K562 (cell line): ENCODE data around the gene HYAL3. TPM values are rescaled to one million over a fixed set of nuclear protein-coding genes. Genes with fewer than 3 reads are reported as not detected.

Source experiments
- ATAC-seq: fragments of 200-7000 bp; cut with Tn5 transposase; 3 replicates; pipeline ENCODE4 v1.9.1; 2020; ENCODE audit warnings: moderate library complexity
- BruUV-seq: library from RNA; stranded (reverse); fragments of 400-500 nt; replicated peaks from 2 replicates; lab custom pipeline; 2021; lab: Mats Ljungman, UMichigan
- CTCF ChIA-PET: fragments of 300-600 bp; formaldehyde crosslinking; extraction: SDS; loops from one replicate; lab custom pipeline; 2021; ENCODE audit warnings: low intra/inter-chr PET ratio; lab: Yijun Ruan, JAX
- POLR2A ChIA-PET: fragments of 300-600, 350-650 bp; sonication (Branson Sonifier 250); formaldehyde crosslinking; extraction: SDS; loops from one replicate; lab custom pipeline; 2021; ENCODE audit warnings: antibody characterized with exemption, inconsistent platforms; lab: Yijun Ruan, JAX
- DNase-seq, 4 experiments: peaks; one replicate each; pipeline versions ENCODE4 v3.0.0 to v3.0.0-alpha.2; 2011 to 2018; ENCODE audit warnings: low spot score in 3 of 4, mixed read lengths in 3 of 4; ENCODE audit errors: extremely low read depth in 1 of 4
- FAIRE-seq: peaks from 2 replicates; lab custom pipeline; 2011; peaks lifted over from hg19 to GRCh38; lab: Jason Lieb, UNC
- H2AFZ ChIP-seq: 2 replicates; pipeline ENCODE4 v1.6.0; 2011; ENCODE audit warnings: low read depth, low read length, control low read depth, inconsistent platforms
- H3K27ac ChIP-seq: fragments of 200-600 bp; 3 replicates; pipeline ENCODE4 v1.8.0; 2011; ENCODE audit warnings: low read depth, mild to moderate bottlenecking, control low read depth, inconsistent platforms, low read length, moderate library complexity, mixed read lengths; ENCODE audit errors: extremely low read depth
- H3K27me3 ChIP-seq, 2 experiments: fragments of 300-600 bp in 1 of 2; 2 replicates in 1 of 2; 3 replicates in 1 of 2; pipeline versions ENCODE4 v1.6.0 to v1.8.0; 2011; ENCODE audit warnings: inconsistent platforms in 2 of 2, low read length in 2 of 2, mild to moderate bottlenecking in 1 of 2, mixed read lengths in 1 of 2, moderate library complexity in 1 of 2; ENCODE audit not compliant: control insufficient read depth in 2 of 2, insufficient read depth in 2 of 2
- H3K36me3 ChIP-seq: fragments of 300-600 bp; 3 replicates; pipeline ENCODE4 v1.8.0; 2011; ENCODE audit warnings: mild to moderate bottlenecking, low read length, inconsistent platforms; ENCODE audit not compliant: control insufficient read depth, insufficient read depth
- H3K4me1 ChIP-seq, 2 experiments: fragments of 200-600 bp in 1 of 2; replicated peaks in 1 of 2; 2 replicates in 1 of 2; 3 replicates in 1 of 2; pipeline versions ENCODE4 v1.5.1 to v1.8.0; 2011; ENCODE audit warnings: inconsistent platforms in 2 of 2, low read length in 2 of 2, mild to moderate bottlenecking in 1 of 2, mixed read lengths in 1 of 2, moderate library complexity in 1 of 2; ENCODE audit not compliant: control insufficient read depth in 2 of 2, insufficient read depth in 2 of 2
- H3K4me2 ChIP-seq: 2 replicates; pipeline ENCODE4 v1.6.1; 2011; ENCODE audit warnings: low read length, control low read depth, inconsistent platforms, mixed read lengths; ENCODE audit not compliant: insufficient read depth
- H3K4me3 ChIP-seq: fragments of 200-600 bp; sonication (generic), shearing (Covaris generic); 2 replicates; pipeline ENCODE4 v1.5.1; 2016; ENCODE audit warnings: control low read depth, inconsistent platforms
- H3K79me2 ChIP-seq: fragments of 200-600 bp; 3 replicates; pipeline ENCODE4 v1.8.0; 2011; ENCODE audit warnings: low read length, inconsistent platforms; ENCODE audit not compliant: control insufficient read depth, insufficient read depth
- H3K9ac ChIP-seq, 2 experiments: 2 replicates each; pipeline versions ENCODE4 v1.6.0 to v1.6.1; 2011; ENCODE audit warnings: low read depth in 2 of 2, low read length in 2 of 2, control low read depth in 1 of 2, inconsistent platforms in 1 of 2, mild to moderate bottlenecking in 1 of 2, mixed read lengths in 1 of 2; ENCODE audit not compliant: insufficient read depth in 1 of 2
- H3K9me1 ChIP-seq: one replicate; pipeline ENCODE4 v1.6.0; 2011; ENCODE audit warnings: inconsistent platforms, mild to moderate bottlenecking, low read length, moderate library complexity; ENCODE audit not compliant: control insufficient read depth, insufficient read depth
- H3K9me3 ChIP-seq: replicated peaks from 2 replicates; pipeline ENCODE4 v1.5.1; 2011; ENCODE audit warnings: low read depth, low read length, inconsistent platforms; ENCODE audit not compliant: control insufficient read depth, insufficient read depth
- H4K20me1 ChIP-seq: replicated peaks from 2 replicates; pipeline ENCODE4 v1.6.1; 2011; ENCODE audit warnings: low read length, inconsistent platforms, mixed read lengths; ENCODE audit not compliant: control insufficient read depth, insufficient read depth
- CLOCK ChIP-seq: fragments of 250-450 bp; sonication (Bioruptor Pico); IDR thresholded peaks from 2 replicates; pipeline ENCODE4 v1.4.0; 2020; ENCODE audit warnings: mild to moderate bottlenecking, moderate library complexity, borderline replicate concordance
- HMG20A ChIP-seq: fragments of 450-650 bp; formaldehyde crosslinking; conservative IDR thresholded peaks from 2 replicates; pipeline ENCODE4 v1.4.0; 2020; ENCODE audit warnings: mild to moderate bottlenecking, mixed read lengths
- NEUROD1 ChIP-seq: fragments of 150-350 bp; IDR thresholded peaks from 2 replicates; pipeline ENCODE4 v1.6.1; 2014; ENCODE audit warnings: borderline replicate concordance, low read length, low read depth; ENCODE audit not compliant: partially characterized antibody
- SMARCE1 ChIP-seq: fragments of 450-650 bp; IDR thresholded peaks from 2 replicates; pipeline ENCODE4 v1.7.1; 2016; ENCODE audit warnings: mild to moderate bottlenecking
- SRSF7 ChIP-seq: fragments of 200-400 bp; formaldehyde crosslinking; optimal IDR thresholded peaks from 2 replicates; pipeline ENCODE3; 2017; ENCODE audit warnings: mild to moderate bottlenecking, low read depth, low read length
- TCF15 ChIP-seq: fragments of 250-450 bp; sonication (Bioruptor Pico); IDR thresholded peaks from 2 replicates; pipeline ENCODE4 v1.8.0; 2022; ENCODE audit warnings: moderate library complexity, mild to moderate bottlenecking, inconsistent platforms
- WGBS: fragments of 100-300 bp; shearing (Covaris generic); methylation state at CpG from one replicate; pipeline ENCODE4 v1.1.6; 2016; ENCODE audit warnings: low coverage, mixed read lengths; ENCODE audit not compliant: insufficient coverage; ENCODE audit errors: missing lambda C conversion rate; 5-methylcytosine and 5-hydroxymethylcytosine counted together
- in situ Hi-C: fragments of 300-500 bp; cut with MboI; formaldehyde crosslinking; loops from 4 replicates; pipeline ENCODE4 v1.15.0; 2018; ENCODE audit warnings: inconsistent platforms, mixed read lengths
- intact Hi-C: fragments of 100-400 bp; cut with micrococcal nuclease; formaldehyde crosslinking; loops from 2 replicates; pipeline ENCODE4 v1.14.2; 2022
- polyA plus RNA-seq, 8 experiments: library from polyadenylated mRNA; depleted of rRNA in 4 of 8; stranded (reverse) in 5 of 8; unstranded in 3 of 8; fragments of >200 nt; fragmentation: Nextera tagmentation in 2 of 8; fragmentation: Illumina TruSeq in 1 of 8; extraction: Ambion mirVana in 2 of 8; extraction: Trizol in 1 of 8; gene quantifications; 2 replicates each; pipeline versions ENCODE4 v1.2.1 to v1.2.3, GENCODE V29; 2011 to 2014; ENCODE audit warnings: inconsistent platforms in 1 of 8, missing spikeins in 1 of 8
- total RNA-seq, 7 experiments: library from RNA; depleted of rRNA in 6 of 7; stranded (reverse); fragments of >200 nt in 6 of 7; fragmentation: Illumina TruSeq in 2 of 7; extraction: Trizol in 2 of 7; gene quantifications; 2 replicates each; pipeline versions ENCODE4 v1.2.1 to v1.2.3, GENCODE V29; 2011 to 2021; ENCODE audit warnings: low replicate concordance in 1 of 7

Gene HYAL3
- total and polyA plus RNA-seq, 9 of the 15 experiments (the other 6 are each of a cell fraction or from before 2014, with no cell fraction given): 0.38 to 9.1 (median 6.8) TPM

GRCh38 chr3:50334339-50335075, 35.3 kb upstream of the HYAL3 start:
- peaks cover 67% of the 10 kb centered on the region; the same call in 2 of the 3 replicates for H3K36me3 ChIP-seq
- no peak for DNase-seq
- H3K9me3 ChIP-seq: no peaks in the 10 kb centered on the region
- CTCF ChIA-PET: no interaction called here
- peak overlapping the region in 1 of 2 experiments; percentile 24; a peak in 2 of 4 replicates for H3K9ac ChIP-seq
- peak overlapping the region; percentile 49; the same call in 1 of the 3 replicates for H3K27ac ChIP-seq
- peaks cover 71% of the 10 kb centered on the region for H3K79me2 ChIP-seq
- no TSS peak for BruUV-seq
- POLR2A ChIA-PET: interaction anchor here (0.6 to 1.7 kb wide), 5 partner anchors 15 to 99 kb away, joined by 3 to 4 read pairs (median 3); no protein-coding TSS in a partner anchor
- peaks cover 4% of the 10 kb centered on the region for H3K9me1 ChIP-seq
- H3K27me3 ChIP-seq: no peaks in the 10 kb centered on the region
- H2AFZ ChIP-seq: no peak overlapping the region
- no peak for ATAC-seq
- H3K4me3 ChIP-seq: no peak overlapping the region
- 72% methylated on average over 5 of the region's 5 CpGs for WGBS
- peaks cover 18% of the 10 kb centered on the region for H4K20me1 ChIP-seq
- FAIRE-seq: no peak
- intact Hi-C loops: no loop called here
- H3K4me2 ChIP-seq: peak overlapping the region; percentile 1; the same call in 1 of the 2 replicates
- TF ChIP-seq NEUROD1 (no peak), HMG20A (CRISPR knock-in tag) (no peak), TCF15 (CRISPR knock-in tag) (no peak), SRSF7 (no peak), CLOCK (CRISPR knock-in tag) (no peak), SMARCE1 (no peak)
- in situ Hi-C loops: no loop called here
- peaks cover 24 to 32% of the 10 kb centered on the region in 2 experiments; a peak in 4 of 5 replicates for H3K4me1 ChIP-seq
